GM12892 (cell line): ENCODE results near the gene SNAP47.

ENCODE experiments used
- POLR2A ChIP-seq: IDR thresholded peaks from 2 replicates; pipeline ENCODE4 v1.6.1; 2011; ENCODE audit warnings: low read depth, low read length, control low read depth
- POLR2AphosphoS5 ChIP-seq: IDR thresholded peaks from 2 replicates; pipeline ENCODE4 v1.6.1; 2011; ENCODE audit warnings: low read depth, low read length, control low read depth
- TAF1 ChIP-seq: IDR thresholded peaks from 2 replicates; pipeline ENCODE4 v1.6.1; 2011; ENCODE audit warnings: low read depth, mild to moderate bottlenecking, control low read depth, low read length, borderline replicate concordance

- TF ChIP-seq POLR2A: no peak
- no peak for TF ChIP-seq POLR2AphosphoS5
- no peak for TF ChIP-seq TAF1
These were observed 9.4 kb downstream of the SNAP47 start for GRCh38 chr1:227744668-227745067.
